HG02759 (cell line): Measurements from ENCODE around the gene SMYD2.
"Not testable (repeated sequence)": the region's sequence is repeated elsewhere in the genome, so short reads cannot be mapped to it uniquely, and the experiment has no call there.

Experiments
- ATAC-seq: cut with Tn5 transposase; IDR thresholded peaks from one replicate; pipeline ENCODE4 v1.9.1; 2021; ENCODE audit warnings: mild to moderate bottlenecking, moderate library complexity; ENCODE audit not compliant: unreplicated experiment

SMYD2 gene

DNA sequence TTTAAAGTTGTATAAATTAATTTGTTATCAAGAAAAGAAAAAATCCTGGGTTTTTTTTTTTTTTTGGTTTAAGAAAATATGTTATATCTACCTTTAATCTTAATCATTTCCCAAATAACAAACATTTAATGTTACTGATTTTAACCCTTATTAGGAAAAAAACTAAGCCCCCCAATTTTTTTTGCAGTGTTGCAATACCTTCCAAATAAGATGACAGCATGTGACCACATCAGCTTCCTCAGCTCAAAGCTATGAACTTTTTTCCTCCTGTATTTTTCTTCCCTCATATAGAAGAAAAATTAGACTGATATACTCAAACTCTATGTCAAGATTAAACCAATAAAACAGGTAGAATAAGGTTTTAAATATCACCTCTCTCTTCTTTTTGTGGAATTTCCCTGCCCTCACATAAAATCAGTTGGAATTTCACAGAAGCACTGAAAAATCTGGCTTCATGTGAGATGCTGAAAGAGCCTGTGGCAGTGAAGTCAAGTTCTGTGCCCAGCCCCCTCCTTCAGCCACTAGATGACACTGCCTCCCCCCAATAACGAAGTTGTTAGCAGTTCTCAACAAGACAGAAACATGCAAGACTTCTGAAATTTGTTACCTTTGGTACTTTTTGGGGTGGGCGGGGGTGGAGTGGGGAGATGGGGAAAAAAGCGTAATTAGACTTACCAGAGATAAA lies 9.6 kb upstream of the SMYD2 start:
- ATAC-seq = no peak

DNA sequence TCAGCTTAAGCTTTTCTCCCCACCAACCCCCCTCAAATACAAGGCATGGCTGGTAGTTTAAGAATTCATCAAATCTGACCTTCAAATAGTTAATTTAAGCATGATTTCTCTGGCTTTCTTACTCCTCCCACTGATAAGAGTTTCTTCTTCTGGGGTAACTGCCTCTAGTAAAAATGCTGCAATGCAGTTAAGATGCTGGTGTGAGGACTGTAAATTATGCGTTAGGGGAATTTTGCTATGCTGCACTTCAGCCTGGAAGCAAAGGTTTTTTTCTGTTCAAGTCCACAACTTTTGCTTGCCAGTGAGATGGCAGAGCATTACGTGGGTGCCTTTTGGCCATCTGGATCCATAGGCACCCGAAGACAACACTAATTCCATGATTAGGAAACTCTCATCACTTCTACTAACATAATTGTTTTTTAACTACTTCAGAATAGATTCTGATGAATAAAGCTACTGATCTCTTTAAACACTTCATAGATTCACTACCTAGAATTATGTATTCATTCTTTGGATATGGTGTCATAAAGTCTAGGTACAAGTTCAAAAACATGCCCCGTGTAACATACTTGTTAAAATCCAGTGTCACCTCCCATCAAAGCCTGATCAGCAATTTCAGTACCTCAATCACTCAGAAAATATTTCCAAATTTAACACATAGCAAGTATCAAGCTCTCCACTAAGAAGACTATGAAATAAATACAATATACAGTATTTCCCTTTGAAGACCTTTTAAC lies 8.8 kb upstream of the SMYD2 start:
- ATAC-seq = no peak

DNA sequence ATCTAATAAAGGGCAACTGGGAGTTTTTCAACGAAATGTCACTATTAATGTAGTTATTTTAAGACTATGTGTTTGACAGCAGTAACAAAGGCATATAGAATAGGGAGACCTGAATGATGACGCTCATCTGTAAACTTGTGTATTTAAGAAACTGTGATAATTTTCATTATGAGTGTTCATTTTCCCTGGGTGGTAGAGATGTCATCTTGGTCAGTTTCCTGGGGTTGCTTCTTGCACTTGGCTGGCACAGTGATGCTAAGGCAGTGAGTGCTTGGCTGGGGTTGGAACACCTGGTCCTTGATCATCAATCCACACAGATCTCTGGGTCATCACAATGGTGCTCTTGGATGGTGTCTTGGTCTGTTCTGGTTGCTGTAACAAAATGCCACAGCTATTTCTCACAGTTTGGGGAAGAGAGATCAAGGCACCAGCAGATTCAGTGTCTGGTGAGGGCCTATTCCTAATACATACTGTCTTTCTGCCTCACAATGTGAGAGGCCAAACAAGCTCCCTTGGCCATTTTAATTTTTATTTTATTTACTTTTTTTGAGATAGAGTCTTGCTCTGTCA lies 7.9 kb upstream of the SMYD2 start:
- ATAC-seq = no peak

DNA sequence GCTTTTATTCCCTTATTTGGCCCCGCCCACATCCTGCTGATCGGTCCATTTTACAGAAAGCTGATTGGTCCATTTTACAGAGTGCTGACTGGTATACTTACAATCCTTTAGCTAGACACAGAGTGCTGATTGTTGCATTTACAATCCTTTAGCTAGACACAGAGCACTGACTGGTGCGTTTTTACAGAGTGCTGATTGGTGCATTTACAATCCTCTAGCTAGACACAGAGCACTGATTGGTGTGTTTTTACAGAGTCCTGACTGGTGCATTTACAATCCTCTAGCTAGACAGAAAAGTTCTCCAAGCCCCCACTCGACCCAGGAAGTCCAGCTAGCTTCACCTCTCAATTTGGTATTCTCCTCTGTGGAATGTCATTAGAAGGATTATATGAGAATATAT lies 5.3 kb upstream of the SMYD2 start:
- ATAC-seq = not testable (repeated sequence)

DNA sequence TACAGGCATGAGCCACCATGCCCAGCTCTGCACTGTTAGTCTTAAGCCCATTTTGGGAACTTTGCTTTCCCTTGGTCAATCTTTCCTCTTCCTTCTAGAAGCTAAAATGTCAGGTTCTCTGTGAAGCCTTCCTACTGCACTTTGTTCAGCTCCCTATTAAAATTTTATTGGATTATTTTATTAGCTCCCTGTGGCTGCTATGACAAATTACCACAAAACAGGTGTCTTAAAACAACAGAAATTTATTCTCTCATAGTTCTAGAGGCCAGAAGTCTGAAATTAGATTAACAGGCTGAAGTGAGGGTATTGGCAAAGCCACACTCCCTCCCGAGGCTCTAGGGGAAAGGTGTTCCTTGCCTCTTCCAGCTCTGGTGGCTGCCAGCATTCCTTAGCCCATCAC lies 4.2 kb upstream of the SMYD2 start:
- no peak for ATAC-seq

DNA sequence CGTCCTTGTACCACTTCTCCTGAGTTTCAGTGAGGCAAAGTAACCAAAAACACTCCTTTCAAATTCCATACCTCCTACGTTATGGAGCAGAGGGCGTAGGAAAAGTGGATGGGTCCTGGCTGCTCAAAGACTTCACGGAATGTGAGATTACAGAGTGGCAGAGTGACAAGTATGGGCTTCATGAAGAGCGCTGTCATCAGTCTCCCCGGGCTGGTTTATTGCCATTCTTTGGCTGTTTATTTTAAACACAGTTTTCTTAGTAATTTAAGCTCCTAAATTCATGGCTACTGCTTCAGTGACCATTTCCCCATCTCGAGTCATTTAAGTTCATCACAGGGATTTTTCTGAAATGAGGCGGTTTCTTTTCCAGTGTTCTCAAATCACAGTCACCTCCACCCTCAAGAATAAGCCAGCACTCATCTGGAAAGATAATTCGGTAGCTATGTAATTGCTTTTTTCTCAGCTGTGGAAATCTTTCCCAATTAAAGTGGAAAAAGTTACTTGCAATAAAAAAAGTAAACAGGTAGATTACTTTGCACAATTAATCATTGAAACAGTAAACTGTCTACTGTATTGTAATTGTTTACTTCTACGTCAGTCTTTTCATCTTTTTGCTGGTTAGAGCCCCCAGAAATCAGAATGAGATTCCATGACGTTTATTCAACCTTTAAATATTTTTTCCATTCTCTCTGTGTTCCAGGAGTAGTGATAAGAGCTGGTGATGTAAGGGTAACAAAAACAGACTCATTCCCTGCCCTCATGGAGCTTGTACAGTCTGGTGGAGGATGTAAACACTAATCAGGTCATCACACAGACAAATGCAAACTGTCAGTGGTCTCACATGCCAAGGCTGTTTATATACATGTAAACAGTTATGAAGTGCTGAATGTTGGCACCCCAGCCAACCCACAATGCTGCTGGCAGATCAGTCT lies 3.0 kb upstream of the SMYD2 start:
- no peak for ATAC-seq

DNA sequence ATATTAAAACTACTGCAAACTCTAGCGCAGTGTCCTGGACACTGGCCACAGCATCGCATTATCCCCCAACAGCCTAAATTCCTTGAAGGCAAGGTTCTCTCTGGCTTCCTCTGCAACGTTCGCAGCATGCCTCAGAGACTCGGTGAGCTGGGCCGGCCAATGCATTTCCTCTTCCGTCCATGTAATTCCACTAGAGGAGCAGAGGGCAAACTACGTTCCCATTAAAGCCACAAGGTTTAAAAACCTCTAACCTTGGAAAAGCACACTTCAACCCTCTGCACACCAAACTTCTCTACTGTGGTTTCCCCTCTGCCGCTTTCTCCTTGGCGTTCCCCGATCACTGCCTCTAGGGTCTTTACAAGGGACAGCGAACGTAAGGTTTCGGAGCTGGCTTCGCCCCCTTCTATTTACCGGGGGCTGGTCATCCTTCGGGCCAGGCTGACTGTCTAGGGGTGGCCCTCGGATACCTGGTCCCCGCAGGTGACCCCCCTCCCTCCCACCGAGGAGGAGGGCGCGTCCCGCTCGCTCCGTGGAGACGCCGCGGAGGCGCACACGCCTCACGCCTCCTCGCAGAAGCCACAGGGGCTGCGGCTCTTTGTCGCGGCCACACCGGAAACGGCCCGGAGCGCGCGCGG lies 456 bp upstream of the SMYD2 start:
- peak; percentile 13 for ATAC-seq

DNA sequence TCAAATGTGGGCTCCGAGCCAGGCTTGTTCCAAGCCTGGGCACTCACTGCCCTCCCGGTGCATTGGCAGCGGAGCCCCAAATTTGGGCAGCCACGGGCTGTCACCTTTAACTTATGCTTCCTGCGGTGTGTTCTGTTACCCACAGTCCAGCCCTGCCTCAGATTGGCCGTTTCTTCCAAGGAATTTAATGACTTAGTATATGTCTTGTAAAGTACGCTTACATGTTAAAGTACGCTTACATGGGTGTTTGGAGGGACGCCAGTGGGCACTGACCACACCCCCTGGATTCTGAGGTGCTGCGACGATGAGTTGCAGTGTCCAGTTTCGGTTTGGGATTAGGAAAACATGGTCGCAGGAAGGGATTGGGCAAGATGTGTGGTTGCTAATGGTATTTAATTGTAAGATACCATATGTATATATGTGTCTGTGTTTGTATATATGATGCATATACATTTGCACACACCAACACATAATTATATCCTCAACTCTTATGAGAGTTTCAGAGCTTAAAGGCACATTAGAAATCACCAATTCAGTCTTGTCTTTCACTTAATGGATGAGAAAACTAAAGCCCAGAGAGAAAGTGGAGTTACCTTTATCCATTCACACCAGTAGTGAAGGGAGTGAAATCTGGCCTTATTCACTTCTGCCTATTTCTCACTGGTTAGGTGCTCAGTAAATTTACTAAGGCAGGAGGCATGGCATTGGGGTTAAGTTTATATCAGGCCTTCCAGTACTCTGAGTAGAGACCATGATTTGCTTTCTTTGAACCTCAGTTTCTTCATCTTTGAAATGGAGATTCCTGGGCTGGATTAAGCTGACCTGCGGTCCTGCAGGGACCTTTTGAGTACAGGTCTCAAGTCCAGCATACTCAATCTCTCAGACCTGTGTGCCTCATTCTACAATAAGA lies 1.0 kb downstream of the SMYD2 start:
- no peak for ATAC-seq

DNA sequence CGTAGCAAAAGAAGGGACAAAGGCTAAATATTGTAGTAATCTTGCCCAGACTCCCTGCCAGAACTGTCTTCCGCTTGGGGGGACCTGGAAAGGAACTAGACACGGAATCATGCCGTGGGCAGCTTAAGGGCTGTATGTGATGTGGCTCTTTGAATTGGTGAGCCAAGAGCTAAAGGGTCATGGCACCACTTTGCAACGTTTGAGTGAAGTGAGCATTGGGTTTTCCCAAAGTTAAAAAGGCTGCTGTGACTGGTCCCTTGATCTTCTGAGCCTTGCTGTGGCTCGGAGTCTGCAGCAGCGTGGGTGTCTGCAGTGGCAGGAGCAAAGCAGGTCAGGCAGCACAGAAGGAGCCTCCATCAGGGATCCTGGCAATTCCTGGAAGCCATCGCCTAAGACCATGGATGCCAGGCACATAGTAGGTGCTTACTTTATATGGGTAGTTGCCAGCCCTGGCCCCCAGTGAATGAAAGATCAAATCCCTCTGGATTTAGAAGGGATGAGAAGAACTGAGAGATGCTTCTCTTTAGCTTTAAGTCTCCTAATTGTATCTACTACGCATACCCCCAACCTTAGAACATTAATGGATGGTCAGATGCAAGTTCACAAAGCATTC lies 1.8 kb downstream of the SMYD2 start:
- ATAC-seq = no peak

DNA sequence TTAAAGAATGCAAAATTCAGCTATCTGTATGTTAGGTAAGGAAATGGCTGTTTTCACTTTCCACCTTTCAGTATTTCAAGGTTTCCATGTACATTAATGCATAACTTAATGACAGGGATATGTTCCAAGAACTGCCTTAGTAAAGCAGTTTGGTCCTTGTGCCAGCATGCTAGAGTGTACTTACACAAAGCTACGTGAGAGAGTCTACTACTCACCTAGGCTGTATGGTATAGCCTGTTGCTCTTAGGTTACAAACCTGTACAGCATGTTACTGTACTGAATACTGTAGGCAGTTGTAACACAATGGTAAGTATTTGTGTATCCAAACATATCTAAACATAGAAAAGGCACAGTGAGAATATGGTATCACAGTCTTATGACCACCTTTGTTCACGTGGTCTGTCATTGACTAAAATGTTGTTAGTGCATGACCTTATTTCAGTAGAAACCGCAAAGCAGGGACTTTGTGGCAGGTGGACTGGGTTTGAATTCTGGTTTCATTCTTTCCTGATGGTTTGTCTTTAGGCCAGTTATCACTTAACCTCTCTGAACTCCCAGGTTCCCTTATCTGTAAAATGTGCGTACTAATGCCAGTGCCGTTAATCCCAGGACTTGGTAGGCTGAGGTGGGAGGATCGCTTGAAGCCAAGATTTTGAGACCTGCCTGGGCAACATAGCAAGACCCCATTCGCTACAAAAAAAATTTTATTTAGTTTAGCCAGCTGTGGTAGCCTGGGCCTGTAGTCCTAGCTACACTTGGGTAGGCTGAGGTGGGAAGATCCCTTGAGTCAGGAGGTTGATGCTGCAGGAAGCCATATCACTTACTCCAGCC lies 4.9 kb downstream of the SMYD2 start:
- no peak for ATAC-seq

DNA sequence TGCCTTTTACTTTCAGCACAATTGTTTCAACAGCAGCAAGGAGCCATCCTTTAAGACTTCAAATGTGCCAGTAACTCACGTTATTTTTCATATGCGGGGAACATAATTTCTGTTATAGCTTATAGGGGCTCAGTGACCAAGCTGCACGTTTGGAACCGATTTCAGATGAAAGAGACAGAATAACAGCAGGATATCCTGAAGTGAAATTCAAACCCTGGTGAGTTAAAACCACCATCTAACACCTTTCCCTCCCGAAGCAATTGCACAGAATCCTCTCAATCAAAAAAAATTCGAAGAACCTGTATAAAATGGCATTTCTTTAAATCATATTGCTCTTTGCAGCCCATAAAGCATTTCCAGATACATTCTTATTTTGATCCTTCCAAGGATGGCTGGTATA lies 6.9 kb downstream of the SMYD2 start:
- ATAC-seq = no peak

DNA sequence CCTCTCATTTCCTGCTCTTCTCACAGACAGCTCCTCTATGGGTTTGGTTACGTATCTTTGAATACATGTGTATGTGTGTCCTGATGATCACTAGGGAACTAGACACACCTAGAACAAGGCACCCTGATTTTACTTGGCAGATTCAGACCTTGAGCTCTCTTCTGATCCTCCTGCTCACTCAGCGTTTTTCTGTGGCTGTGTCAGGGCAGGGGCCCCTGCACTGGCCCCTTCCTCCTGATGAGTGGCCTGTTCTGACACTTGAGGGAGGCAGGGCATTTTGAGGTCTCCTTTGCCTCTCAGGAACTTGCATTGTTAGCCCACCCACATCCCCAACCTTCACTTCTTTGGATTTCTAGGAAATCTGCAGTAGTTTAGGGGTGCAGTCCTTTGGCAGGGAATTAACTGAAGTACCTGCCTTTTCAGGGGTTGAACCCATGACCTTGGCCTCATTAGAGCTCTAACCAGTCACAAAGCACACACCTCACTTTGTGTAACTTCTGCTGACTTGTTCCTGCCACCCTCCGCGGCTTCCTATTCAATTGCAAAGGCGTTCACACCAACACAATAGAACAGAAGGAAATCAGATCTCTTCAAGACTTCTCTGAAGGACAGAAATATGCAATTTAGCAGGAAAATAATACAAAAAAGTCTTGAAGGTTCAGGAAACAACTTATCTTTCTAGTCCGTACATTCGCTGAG lies 8.8 kb downstream of the SMYD2 start:
- ATAC-seq = no peak

DNA sequence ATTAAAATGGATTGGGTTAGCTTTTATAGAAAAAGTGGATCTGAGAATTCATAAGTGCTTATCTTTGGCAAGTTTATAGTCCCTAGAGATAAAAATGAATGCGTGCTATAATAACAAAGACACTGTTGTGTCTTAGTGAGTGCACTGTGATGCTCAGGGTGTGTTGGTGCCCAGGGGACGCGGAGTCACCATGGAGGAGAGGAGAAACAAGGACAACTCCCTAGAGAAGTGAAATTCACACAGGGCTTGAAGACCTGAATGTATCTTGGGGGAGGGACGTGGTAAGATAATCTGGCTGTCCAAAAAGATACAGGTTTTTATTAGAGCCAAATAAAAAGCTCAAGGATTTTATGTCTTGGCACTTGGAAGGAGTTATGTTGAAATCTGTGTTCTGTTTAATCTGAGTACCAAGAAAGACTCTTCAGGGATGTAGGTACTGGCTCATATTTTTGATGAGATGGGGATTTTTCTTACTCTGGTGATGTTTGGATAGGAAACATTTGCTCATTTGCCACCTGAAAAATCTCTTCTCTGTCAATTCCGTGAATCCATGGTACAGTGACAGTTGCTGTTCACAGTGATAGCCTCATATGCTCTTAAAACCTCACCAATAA lies 9.6 kb downstream of the SMYD2 start:
- ATAC-seq = no peak

DNA sequence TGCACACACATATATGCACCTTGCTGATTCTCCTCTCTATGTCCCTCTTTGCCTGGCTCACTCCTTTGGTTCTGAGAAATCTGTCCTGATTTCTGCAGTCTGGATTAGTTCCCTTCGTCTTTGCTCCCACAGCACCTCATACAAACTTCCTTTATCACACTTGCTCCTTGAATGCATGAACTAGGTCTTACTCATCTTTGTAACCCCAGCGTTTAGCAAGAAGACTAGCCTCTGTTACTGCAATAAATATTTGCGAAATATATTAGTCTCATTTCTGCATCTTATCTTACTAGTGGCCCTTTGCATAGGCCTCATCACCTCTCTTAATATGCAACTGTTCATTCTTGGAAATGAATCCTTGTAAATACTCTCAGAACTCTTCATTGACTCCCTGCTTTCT lies 11.4 kb downstream of the SMYD2 start:
- no peak for ATAC-seq

DNA sequence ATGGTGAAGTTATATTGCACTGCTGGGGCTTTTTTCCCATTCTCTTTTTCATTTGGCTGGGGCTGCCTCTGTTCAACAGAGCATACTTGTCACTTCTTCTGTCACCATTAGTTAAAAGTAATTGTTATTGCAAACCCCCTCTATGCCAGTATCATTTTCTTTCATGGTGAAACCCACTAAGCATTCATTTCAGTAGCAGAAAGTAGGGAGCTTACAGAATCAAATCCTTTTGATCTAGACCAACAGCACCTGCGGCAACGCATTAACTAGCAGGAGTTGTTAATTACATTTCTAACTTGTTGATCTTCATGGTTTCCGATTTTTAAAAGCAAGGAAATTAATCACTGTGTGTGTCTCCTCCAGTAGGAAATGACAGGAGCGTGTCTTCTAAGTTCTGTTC lies 15.0 kb downstream of the SMYD2 start:
- no peak for ATAC-seq

DNA sequence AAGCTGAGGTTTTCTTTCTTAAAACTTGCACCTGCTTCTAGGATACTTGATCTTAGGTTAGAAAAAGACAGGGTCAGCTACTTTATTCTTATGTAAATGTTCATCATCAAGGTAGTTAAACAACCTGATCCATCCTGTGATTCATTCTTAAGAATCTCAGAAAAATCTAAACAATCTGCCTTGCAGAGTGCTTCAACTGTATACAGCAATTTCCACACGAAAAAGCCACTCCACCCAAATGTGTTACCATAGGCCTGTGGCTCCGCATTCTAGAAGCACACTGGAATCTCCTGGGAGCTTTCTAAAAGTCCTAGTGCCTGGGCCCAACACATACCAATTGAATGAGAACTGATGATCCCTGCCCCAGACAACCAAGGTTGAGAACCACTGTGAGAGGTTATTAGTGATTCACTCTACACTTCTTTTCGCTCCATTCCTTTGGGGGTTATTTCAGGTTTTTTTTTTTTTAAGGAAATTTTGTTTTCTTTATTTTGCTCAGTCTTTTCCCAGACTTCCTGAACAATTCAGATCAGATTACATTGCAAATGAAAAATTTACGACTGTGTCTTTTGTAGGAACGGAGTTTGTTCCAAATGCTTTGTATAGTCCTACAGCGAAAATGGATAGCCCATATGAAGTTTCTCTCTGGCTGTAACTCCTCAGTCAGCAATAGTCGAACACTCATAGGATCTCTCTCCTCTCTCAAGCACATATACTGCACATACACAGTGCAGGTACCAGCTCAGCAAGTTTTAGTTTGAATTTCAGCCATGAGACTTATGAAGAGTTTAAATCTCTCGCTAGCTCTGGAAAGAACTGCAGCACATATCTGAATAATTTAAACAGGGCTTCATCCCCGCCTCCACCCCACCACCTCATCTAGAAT lies 16.1 kb downstream of the SMYD2 start:
- no peak for ATAC-seq
